WTC11 (cell line): Measurements from ENCODE around the gene LNX1. TPM values are rescaled to one million over a fixed set of nuclear protein-coding genes. Genes with fewer than 3 reads are reported as not detected.

Source experiments
- ATAC-seq: fragments of 200-7000 bp; cut with Tn5 transposase; 2 replicates; pipeline ENCODE4 v1.10.0; 2021; ENCODE audit warnings: mild to moderate bottlenecking, moderate library complexity
- CTCF ChIA-PET: fragments of 300-600 bp; sonication (Branson Sonifier 250); formaldehyde crosslinking; loops from one replicate; lab custom pipeline; 2021; ENCODE audit warnings: antibody characterized with exemption; lab: Charles Lee
- POLR2A ChIA-PET: fragments of 350-600 bp; sonication (Branson Sonifier 250); formaldehyde crosslinking; loops from one replicate; lab custom pipeline; 2021; ENCODE audit warnings: antibody characterized with exemption; lab: Charles Lee
- DNase-seq: peaks from one replicate; pipeline ENCODE4 v3.0.0; 2021; ENCODE audit warnings: low spot score
- H3K27ac Mint-ChIP-seq: 2 replicates; pipeline ENCODE4 v1.8.0; 2021; ENCODE audit warnings: mixed read lengths
- H3K27me3 Mint-ChIP-seq: 2 replicates; pipeline ENCODE4 v1.8.0; 2021; ENCODE audit warnings: low read depth, mild to moderate bottlenecking, moderate library complexity, mixed read lengths
- H3K36me3 Mint-ChIP-seq: 2 replicates; pipeline ENCODE4 v1.8.0; 2021; ENCODE audit warnings: mixed read lengths
- H3K4me1 Mint-ChIP-seq: 2 replicates; pipeline ENCODE4 v1.8.0; 2022; ENCODE audit warnings: mixed read lengths
- H3K4me3 Mint-ChIP-seq: 2 replicates; pipeline ENCODE4 v1.8.0; 2021; ENCODE audit warnings: mild to moderate bottlenecking, moderate library complexity, mixed read lengths
- H3K9me3 Mint-ChIP-seq: 2 replicates; pipeline ENCODE4 v1.8.0; 2021; ENCODE audit warnings: mixed read lengths
- IRF2 ChIP-seq: sonication (generic); formaldehyde crosslinking; IDR thresholded peaks from 2 replicates; pipeline ENCODE4 v1.8.0; 2022; ENCODE audit warnings: low read depth, missing genetic modification reagents, borderline replicate concordance
- KAT7 ChIP-seq: sonication (generic); formaldehyde crosslinking; IDR thresholded peaks from 2 replicates; pipeline ENCODE4 v1.8.1; 2023; ENCODE audit warnings: missing genetic modification reagents, mild to moderate bottlenecking, borderline replicate concordance
- MXD4 ChIP-seq: fragments of 250-450 bp; sonication (Bioruptor Pico); IDR thresholded peaks from 2 replicates; pipeline ENCODE4 v1.8.0; 2021; ENCODE audit warnings: mild to moderate bottlenecking, moderate library complexity, borderline replicate concordance
- PRRX2 ChIP-seq: fragments of 250-450 bp; sonication (Bioruptor Pico); IDR thresholded peaks from 2 replicates; pipeline ENCODE4 v1.8.0; 2021; ENCODE audit warnings: mild to moderate bottlenecking
- RELA ChIP-seq: sonication (generic); formaldehyde crosslinking; IDR thresholded peaks from 2 replicates; pipeline ENCODE4 v1.8.1; 2022; ENCODE audit warnings: missing genetic modification reagents, mild to moderate bottlenecking, borderline replicate concordance
- SMAD4 ChIP-seq: sonication (generic); formaldehyde crosslinking; IDR thresholded peaks from 2 replicates; pipeline ENCODE4 v1.8.0; 2022; ENCODE audit warnings: mild to moderate bottlenecking, missing genetic modification reagents
- total RNA-seq: library from RNA; stranded (reverse); gene quantifications from 3 replicates; pipeline ENCODE4 v1.2.3, GENCODE V29; 2021
- TF ChIP-seq, protein P1 (sequence below): sonication (generic); formaldehyde crosslinking; IDR thresholded peaks from 2 replicates; pipeline ENCODE4 v1.8.1; 2023; ENCODE audit warnings: mild to moderate bottlenecking, missing genetic modification reagents, moderate library complexity
- TF ChIP-seq, protein P2 (sequence below): fragments of 250-450 bp; sonication (Bioruptor Pico); IDR thresholded peaks from 2 replicates; pipeline ENCODE4 v1.9.0; 2021; ENCODE audit warnings: moderate library complexity, mild to moderate bottlenecking, inconsistent platforms, borderline replicate concordance
- TF ChIP-seq, protein P3 (sequence below): fragments of 250-450 bp; sonication (Bioruptor Pico); IDR thresholded peaks from 2 replicates; pipeline ENCODE4 v1.9.0; 2021; ENCODE audit warnings: mild to moderate bottlenecking, borderline replicate concordance
- TF ChIP-seq, protein P4 (sequence below): sonication (generic); formaldehyde crosslinking; conservative IDR thresholded peaks from 2 replicates; pipeline ENCODE4 v1.8.1; 2023; ENCODE audit warnings: mild to moderate bottlenecking, low read depth, missing genetic modification reagents, moderate library complexity
- TF ChIP-seq, protein P5 (sequence below): sonication (generic); formaldehyde crosslinking; IDR thresholded peaks from 2 replicates; pipeline ENCODE4 v1.8.0; 2022; ENCODE audit warnings: mild to moderate bottlenecking, missing genetic modification reagents
- TF ChIP-seq, protein P6 (sequence below): sonication (generic); formaldehyde crosslinking; IDR thresholded peaks from 2 replicates; pipeline ENCODE4 v1.8.0; 2022; ENCODE audit warnings: mild to moderate bottlenecking, missing genetic modification reagents
- TF ChIP-seq, protein P7 (sequence below): fragments of 250-450 bp; sonication (Bioruptor Pico); IDR thresholded peaks from 2 replicates; pipeline ENCODE4 v1.8.0; 2021; ENCODE audit warnings: mild to moderate bottlenecking

The LNX1 gene
- total RNA-seq, 1 experiment from 2014 or later: 5.9 TPM

DNA sequence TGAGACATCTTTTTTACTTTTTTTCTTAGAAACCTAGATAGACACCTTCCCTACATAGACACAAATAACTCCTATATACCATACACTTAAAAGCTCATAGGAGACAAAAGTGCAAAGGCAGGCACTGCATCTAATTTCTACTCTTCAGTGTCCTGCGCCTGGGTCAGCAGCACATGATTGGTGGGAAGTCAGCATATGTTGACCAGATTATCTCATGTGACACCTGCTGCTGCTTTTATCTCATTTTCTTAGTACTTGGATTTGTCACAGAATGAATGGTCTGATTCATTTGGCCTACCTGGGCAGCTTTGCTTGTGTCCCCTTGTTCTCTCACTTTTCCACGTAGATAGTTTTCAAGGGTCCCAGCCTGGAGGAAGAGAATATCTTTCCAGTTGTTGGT, 24.9 kb upstream of the LNX1 start:
- Mint-ChIP-seq H3K27ac (no peak overlapping the region), H3K4me1 (peaks cover 6% of the 10 kb centered on the region), H3K27me3 (no peaks in the 10 kb centered on the region), H3K9me3 (peaks cover 8% of the 10 kb centered on the region), H3K36me3 (no peaks in the 10 kb centered on the region), H3K4me3 (no peak overlapping the region)
- POLR2A ChIA-PET: no interaction called here
- DNase-seq: no peak
- ATAC-seq: no peak
- CTCF ChIA-PET: interaction anchor here (0.6 to 1.8 kb wide), 2 partner anchors 15 to 418 kb away, joined by 3 to 7 read pairs; no protein-coding TSS in a partner anchor
- TF ChIP-seq, protein P1, sequence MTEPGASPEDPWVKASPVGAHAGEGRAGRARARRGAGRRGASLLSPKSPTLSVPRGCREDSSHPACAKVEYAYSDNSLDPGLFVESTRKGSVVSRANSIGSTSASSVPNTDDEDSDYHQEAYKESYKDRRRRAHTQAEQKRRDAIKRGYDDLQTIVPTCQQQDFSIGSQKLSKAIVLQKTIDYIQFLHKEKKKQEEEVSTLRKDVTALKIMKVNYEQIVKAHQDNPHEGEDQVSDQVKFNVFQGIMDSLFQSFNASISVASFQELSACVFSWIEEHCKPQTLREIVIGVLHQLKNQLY (CRISPR knock-in tag): no peak
- TF ChIP-seq, protein P2, sequence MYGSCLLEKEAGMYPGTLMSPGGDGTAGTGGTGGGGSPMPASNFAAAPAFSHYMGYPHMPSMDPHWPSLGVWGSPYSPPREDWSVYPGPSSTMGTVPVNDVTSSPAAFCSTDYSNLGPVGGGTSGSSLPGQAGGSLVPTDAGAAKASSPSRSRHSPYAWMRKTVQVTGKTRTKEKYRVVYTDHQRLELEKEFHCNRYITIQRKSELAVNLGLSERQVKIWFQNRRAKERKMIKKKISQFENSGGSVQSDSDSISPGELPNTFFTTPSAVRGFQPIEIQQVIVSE (CRISPR knock-in tag): no peak
- TF ChIP-seq KAT7 (CRISPR knock-in tag): no peak
- TF ChIP-seq, protein P3, sequence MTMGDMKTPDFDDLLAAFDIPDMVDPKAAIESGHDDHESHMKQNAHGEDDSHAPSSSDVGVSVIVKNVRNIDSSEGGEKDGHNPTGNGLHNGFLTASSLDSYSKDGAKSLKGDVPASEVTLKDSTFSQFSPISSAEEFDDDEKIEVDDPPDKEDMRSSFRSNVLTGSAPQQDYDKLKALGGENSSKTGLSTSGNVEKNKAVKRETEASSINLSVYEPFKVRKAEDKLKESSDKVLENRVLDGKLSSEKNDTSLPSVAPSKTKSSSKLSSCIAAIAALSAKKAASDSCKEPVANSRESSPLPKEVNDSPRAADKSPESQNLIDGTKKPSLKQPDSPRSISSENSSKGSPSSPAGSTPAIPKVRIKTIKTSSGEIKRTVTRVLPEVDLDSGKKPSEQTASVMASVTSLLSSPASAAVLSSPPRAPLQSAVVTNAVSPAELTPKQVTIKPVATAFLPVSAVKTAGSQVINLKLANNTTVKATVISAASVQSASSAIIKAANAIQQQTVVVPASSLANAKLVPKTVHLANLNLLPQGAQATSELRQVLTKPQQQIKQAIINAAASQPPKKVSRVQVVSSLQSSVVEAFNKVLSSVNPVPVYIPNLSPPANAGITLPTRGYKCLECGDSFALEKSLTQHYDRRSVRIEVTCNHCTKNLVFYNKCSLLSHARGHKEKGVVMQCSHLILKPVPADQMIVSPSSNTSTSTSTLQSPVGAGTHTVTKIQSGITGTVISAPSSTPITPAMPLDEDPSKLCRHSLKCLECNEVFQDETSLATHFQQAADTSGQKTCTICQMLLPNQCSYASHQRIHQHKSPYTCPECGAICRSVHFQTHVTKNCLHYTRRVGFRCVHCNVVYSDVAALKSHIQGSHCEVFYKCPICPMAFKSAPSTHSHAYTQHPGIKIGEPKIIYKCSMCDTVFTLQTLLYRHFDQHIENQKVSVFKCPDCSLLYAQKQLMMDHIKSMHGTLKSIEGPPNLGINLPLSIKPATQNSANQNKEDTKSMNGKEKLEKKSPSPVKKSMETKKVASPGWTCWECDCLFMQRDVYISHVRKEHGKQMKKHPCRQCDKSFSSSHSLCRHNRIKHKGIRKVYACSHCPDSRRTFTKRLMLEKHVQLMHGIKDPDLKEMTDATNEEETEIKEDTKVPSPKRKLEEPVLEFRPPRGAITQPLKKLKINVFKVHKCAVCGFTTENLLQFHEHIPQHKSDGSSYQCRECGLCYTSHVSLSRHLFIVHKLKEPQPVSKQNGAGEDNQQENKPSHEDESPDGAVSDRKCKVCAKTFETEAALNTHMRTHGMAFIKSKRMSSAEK (CRISPR knock-in tag): no peak
- TF ChIP-seq PRRX2 (CRISPR knock-in tag): no peak
- TF ChIP-seq RELA (CRISPR knock-in tag): no peak
- TF ChIP-seq, protein P4, sequence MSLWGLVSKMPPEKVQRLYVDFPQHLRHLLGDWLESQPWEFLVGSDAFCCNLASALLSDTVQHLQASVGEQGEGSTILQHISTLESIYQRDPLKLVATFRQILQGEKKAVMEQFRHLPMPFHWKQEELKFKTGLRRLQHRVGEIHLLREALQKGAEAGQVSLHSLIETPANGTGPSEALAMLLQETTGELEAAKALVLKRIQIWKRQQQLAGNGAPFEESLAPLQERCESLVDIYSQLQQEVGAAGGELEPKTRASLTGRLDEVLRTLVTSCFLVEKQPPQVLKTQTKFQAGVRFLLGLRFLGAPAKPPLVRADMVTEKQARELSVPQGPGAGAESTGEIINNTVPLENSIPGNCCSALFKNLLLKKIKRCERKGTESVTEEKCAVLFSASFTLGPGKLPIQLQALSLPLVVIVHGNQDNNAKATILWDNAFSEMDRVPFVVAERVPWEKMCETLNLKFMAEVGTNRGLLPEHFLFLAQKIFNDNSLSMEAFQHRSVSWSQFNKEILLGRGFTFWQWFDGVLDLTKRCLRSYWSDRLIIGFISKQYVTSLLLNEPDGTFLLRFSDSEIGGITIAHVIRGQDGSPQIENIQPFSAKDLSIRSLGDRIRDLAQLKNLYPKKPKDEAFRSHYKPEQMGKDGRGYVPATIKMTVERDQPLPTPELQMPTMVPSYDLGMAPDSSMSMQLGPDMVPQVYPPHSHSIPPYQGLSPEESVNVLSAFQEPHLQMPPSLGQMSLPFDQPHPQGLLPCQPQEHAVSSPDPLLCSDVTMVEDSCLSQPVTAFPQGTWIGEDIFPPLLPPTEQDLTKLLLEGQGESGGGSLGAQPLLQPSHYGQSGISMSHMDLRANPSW (CRISPR knock-in tag): no peak
- TF ChIP-seq, protein P5, sequence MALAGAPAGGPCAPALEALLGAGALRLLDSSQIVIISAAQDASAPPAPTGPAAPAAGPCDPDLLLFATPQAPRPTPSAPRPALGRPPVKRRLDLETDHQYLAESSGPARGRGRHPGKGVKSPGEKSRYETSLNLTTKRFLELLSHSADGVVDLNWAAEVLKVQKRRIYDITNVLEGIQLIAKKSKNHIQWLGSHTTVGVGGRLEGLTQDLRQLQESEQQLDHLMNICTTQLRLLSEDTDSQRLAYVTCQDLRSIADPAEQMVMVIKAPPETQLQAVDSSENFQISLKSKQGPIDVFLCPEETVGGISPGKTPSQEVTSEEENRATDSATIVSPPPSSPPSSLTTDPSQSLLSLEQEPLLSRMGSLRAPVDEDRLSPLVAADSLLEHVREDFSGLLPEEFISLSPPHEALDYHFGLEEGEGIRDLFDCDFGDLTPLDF (CRISPR knock-in tag): no peak
- no peak for TF ChIP-seq SMAD4 (CRISPR knock-in tag)
- TF ChIP-seq MXD4 (CRISPR knock-in tag): no peak
- TF ChIP-seq, protein P6, sequence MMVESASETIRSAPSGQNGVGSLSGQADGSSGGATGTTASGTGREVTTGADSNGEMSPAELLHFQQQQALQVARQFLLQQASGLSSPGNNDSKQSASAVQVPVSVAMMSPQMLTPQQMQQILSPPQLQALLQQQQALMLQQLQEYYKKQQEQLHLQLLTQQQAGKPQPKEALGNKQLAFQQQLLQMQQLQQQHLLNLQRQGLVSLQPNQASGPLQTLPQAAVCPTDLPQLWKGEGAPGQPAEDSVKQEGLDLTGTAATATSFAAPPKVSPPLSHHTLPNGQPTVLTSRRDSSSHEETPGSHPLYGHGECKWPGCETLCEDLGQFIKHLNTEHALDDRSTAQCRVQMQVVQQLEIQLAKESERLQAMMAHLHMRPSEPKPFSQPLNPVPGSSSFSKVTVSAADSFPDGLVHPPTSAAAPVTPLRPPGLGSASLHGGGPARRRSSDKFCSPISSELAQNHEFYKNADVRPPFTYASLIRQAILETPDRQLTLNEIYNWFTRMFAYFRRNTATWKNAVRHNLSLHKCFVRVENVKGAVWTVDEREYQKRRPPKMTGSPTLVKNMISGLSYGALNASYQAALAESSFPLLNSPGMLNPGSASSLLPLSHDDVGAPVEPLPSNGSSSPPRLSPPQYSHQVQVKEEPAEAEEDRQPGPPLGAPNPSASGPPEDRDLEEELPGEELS (CRISPR knock-in tag): no peak
- TF ChIP-seq, protein P7, sequence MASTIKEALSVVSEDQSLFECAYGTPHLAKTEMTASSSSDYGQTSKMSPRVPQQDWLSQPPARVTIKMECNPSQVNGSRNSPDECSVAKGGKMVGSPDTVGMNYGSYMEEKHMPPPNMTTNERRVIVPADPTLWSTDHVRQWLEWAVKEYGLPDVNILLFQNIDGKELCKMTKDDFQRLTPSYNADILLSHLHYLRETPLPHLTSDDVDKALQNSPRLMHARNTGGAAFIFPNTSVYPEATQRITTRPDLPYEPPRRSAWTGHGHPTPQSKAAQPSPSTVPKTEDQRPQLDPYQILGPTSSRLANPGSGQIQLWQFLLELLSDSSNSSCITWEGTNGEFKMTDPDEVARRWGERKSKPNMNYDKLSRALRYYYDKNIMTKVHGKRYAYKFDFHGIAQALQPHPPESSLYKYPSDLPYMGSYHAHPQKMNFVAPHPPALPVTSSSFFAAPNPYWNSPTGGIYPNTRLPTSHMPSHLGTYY: no peak
- no peak for TF ChIP-seq IRF2 (CRISPR knock-in tag)
